Smooth muscle cell (in vitro differentiated cells): ENCODE data around the gene SAPCD1. TPM values are rescaled to one million over a fixed set of nuclear protein-coding genes. Genes with fewer than 3 reads are reported as not detected.

Experiments used
- DNase-seq: peaks from one replicate; lab custom pipeline; 2025; ENCODE audit not compliant: unreplicated experiment; lab: John Stamatoyannopoulos, UW
- H2AFZ ChIP-seq: fragments of 200-600 bp; sonication (generic); 2 replicates; pipeline ENCODE4 v1.6.0; 2016; ENCODE audit warnings: antibody characterized with exemption, low read depth, mild to moderate bottlenecking
- H3F3A ChIP-seq: fragments of 200-600 bp; sonication (generic); 2 replicates; pipeline ENCODE4 v1.6.0; 2017; ENCODE audit warnings: antibody characterized with exemption, low read depth
- H3K27ac ChIP-seq: fragments of 200-600 bp; sonication (generic); 2 replicates; pipeline ENCODE4 v1.5.1; 2016; ENCODE audit warnings: low read depth, mild to moderate bottlenecking
- H3K27me3 ChIP-seq: fragments of 200-600 bp; sonication (generic); 2 replicates; pipeline ENCODE4 v1.6.1; 2016; ENCODE audit warnings: low read depth, mild to moderate bottlenecking
- H3K36me3 ChIP-seq: fragments of 200-600 bp; sonication (generic); 2 replicates; pipeline ENCODE4 v1.5.1; 2016; ENCODE audit warnings: low read depth
- H3K4me1 ChIP-seq: fragments of 200-600 bp; sonication (generic); 2 replicates; pipeline ENCODE4 v1.5.1; 2016; ENCODE audit warnings: low read depth
- H3K4me2 ChIP-seq: fragments of 200-600 bp; sonication (generic); 2 replicates; pipeline ENCODE4 v1.6.0; 2016; ENCODE audit warnings: mild to moderate bottlenecking
- H3K4me3 ChIP-seq: fragments of 200-600 bp; sonication (generic); 2 replicates; pipeline ENCODE4 v1.5.1; 2016; ENCODE audit warnings: mild to moderate bottlenecking
- H3K79me2 ChIP-seq: fragments of 200-600 bp; sonication (generic); 2 replicates; pipeline ENCODE4 v1.6.0; 2016; ENCODE audit warnings: low read depth, mild to moderate bottlenecking
- H3K9ac ChIP-seq: fragments of 200-600 bp; sonication (generic); 2 replicates; pipeline ENCODE4 v1.6.0; 2016; ENCODE audit warnings: low read depth
- H3K9me3 ChIP-seq: fragments of 200-600 bp; sonication (generic); replicated peaks from 2 replicates; pipeline ENCODE4 v1.5.1; 2016; ENCODE audit warnings: low read depth
- H4K20me1 ChIP-seq: fragments of 200-600 bp; sonication (generic); 2 replicates; pipeline ENCODE4 v1.6.0; 2016; ENCODE audit warnings: low read depth
- WGBS: methylation state at CpG from one replicate; pipeline ENCODE4 v1.1.7; 2016; ENCODE audit warnings: low lambda C conversion rate; 5-methylcytosine and 5-hydroxymethylcytosine counted together
- polyA plus RNA-seq: library from polyadenylated mRNA; unstranded; fragments of >200 nt; fragmentation: Nextera tagmentation; extraction: Ambion mirVana; gene quantifications from 2 replicates; pipeline ENCODE4 v1.2.1, GENCODE V29; 2016
- total RNA-seq: library from RNA; depleted of rRNA; stranded (reverse); fragments of >200 nt; gene quantifications from 2 replicates; pipeline ENCODE4 v1.2.3, GENCODE V29; 2014
- TF ChIP-seq, protein P1 (sequence below): fragments of 200-600 bp; sonication (generic); IDR thresholded peaks from 2 replicates; pipeline ENCODE4 v1.5.1; 2017; ENCODE audit warnings: borderline replicate concordance, mild to moderate bottlenecking, antibody characterized with exemption; ENCODE audit not compliant: insufficient read depth, poor library complexity, severe bottlenecking

Gene SAPCD1
- total and polyA plus RNA-seq, 2 experiments from 2014 or later: 1.4 TPM; not detected in 1

DNA sequence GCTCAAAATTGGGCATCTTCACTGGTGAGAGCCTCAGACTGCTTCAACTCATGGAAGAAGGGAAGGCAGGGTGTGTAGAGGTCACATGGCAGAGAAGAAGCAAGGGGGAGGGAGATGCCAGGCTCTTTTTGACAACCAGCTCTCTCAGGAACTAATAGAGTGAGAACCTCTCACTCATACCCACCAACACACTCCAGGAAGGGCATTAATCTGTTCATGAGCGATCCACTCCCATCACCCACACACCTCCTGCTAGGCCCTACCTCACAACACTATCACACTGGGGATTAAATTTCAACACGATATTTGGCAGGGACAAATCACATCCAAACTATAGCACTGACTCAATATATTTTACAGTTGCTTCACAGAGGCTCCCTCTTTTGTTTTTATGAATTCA is 20.6 kb upstream of the SAPCD1 start:
- Histone ChIP-seq H3K79me2 (peaks cover 2% of the 10 kb centered on the region), H3F3A (peaks cover 10% of the 10 kb centered on the region), H3K9ac (no peak overlapping the region), H3K4me3 (no peak overlapping the region), H3K27ac (no peak overlapping the region), H3K36me3 (no peaks in the 10 kb centered on the region), H3K9me3 (no peaks in the 10 kb centered on the region), H3K4me2 (no peak overlapping the region), H3K4me1 (peaks cover 44% of the 10 kb centered on the region), H2AFZ (no peak overlapping the region), H3K27me3 (no peaks in the 10 kb centered on the region), H4K20me1 (no peaks in the 10 kb centered on the region)
- WGBS: 95% methylated on average over 2 of the region's 2 CpGs
- TF ChIP-seq, protein P1, sequence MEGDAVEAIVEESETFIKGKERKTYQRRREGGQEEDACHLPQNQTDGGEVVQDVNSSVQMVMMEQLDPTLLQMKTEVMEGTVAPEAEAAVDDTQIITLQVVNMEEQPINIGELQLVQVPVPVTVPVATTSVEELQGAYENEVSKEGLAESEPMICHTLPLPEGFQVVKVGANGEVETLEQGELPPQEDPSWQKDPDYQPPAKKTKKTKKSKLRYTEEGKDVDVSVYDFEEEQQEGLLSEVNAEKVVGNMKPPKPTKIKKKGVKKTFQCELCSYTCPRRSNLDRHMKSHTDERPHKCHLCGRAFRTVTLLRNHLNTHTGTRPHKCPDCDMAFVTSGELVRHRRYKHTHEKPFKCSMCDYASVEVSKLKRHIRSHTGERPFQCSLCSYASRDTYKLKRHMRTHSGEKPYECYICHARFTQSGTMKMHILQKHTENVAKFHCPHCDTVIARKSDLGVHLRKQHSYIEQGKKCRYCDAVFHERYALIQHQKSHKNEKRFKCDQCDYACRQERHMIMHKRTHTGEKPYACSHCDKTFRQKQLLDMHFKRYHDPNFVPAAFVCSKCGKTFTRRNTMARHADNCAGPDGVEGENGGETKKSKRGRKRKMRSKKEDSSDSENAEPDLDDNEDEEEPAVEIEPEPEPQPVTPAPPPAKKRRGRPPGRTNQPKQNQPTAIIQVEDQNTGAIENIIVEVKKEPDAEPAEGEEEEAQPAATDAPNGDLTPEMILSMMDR: no peak
- DNase-seq: no peak

DNA sequence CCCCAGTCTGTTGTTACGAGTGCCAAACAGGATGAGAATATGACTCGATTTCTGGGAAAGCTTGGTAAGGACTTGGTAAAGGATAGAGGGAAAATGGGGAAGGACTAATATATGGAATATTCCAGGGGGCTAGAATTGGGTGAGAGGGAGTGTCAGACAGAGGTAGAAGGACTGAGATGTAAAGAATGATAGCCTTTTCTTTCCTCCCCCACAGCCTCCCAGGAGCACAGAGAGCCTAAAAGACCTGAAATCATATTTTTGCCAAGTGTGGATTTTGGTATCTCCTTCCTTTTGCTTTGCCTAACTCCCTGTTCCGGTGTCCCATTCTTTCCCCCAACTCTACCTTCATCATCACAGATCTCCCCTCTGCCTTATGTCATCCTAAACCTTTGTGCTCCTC is 19.6 kb upstream of the SAPCD1 start:
- Histone ChIP-seq H3K79me2 (no peaks in the 10 kb centered on the region), H2AFZ (no peak overlapping the region), H3K27me3 (no peaks in the 10 kb centered on the region), H3K9me3 (no peaks in the 10 kb centered on the region), H3K4me1 (peaks cover 34% of the 10 kb centered on the region), H3K36me3 (no peaks in the 10 kb centered on the region), H3K4me3 (no peak overlapping the region), H3F3A (peaks cover 7% of the 10 kb centered on the region), H3K4me2 (no peak overlapping the region), H3K27ac (no peak overlapping the region), H3K9ac (no peak overlapping the region), H4K20me1 (no peaks in the 10 kb centered on the region)
- TF ChIP-seq, protein P1: no peak
- 93% methylated on average over 3 of the region's 3 CpGs for WGBS
- DNase-seq: no peak

DNA sequence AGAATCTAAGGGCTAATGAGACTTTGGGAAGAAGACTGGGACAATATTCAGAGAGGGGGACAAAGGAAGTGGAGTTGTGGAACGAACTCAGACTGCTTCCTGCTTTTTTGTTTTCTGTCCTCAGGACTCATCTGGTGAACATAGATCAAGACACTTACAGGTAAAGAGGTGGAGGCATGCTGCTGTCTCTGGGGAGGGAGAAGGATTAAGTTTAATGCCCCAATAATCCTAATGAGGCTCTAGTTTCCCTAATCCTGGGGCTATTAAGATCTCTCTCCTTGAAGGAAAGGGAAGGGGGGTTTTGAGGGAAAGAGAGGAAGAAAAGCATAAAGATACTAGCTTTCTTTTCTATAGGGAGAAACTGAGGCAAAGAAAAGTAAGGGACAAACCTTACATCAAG is 18.0 kb upstream of the SAPCD1 start:
- Histone ChIP-seq H3K4me1 (peaks cover 20% of the 10 kb centered on the region), H3K4me2 (no peak overlapping the region), H3K27me3 (no peaks in the 10 kb centered on the region), H4K20me1 (no peaks in the 10 kb centered on the region), H2AFZ (no peak overlapping the region), H3F3A (no peaks in the 10 kb centered on the region), H3K4me3 (no peak overlapping the region), H3K9me3 (no peaks in the 10 kb centered on the region), H3K27ac (no peak overlapping the region), H3K9ac (no peak overlapping the region), H3K36me3 (no peaks in the 10 kb centered on the region), H3K79me2 (no peaks in the 10 kb centered on the region)
- DNase-seq: no peak
- WGBS: 92% methylated on average over 1 of the region's 1 CpG
- TF ChIP-seq, protein P1: no peak

DNA sequence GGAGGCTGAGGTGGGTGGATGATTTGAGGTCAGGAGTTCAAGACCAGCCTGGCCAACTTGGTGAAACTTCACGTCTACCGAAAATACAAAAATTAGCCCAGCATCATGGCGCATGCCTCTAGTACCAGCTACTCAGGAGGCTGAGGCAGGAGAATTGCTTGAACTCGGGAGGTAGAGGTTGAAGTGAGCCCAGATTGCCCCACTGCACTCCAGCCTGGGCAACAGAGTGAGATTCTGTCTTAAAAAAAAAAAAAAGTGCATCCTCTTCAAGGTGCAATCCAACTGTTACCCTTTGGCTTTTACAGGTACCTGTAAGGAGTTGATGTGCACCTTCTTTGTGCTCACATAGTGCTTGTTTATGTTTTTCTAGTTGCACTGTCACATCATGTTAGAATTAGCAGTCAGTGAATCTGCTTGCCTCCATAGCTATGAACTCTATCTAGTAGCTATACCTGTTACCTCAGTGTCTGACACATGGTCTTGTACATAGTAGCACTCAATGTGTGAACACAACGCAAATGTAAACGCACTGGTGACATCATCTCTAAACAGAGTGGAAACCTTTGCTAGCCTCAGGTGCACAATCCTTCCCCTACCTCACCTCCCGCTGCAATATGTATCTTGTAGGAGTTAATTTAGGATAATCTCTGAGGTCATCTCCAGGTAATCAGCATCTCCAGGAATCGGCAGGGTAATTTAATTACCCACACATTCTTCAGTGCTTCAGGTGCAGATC is 13.0 kb upstream of the SAPCD1 start:
- no peak for DNase-seq
- Histone ChIP-seq H3K4me2 (no peak overlapping the region), H3K27me3 (no peaks in the 10 kb centered on the region), H3K36me3 (no peaks in the 10 kb centered on the region), H3K9me3 (no peaks in the 10 kb centered on the region), H3K9ac (no peak overlapping the region), H3K4me3 (no peak overlapping the region), H3K4me1 (peaks cover 2% of the 10 kb centered on the region), H4K20me1 (no peaks in the 10 kb centered on the region), H3F3A (no peaks in the 10 kb centered on the region), H3K27ac (no peak overlapping the region), H2AFZ (no peak overlapping the region), H3K79me2 (no peaks in the 10 kb centered on the region)
- WGBS: 92% methylated on average over 8 of the region's 8 CpGs
- TF ChIP-seq, protein P1: no peak
